MCF 10A (cell line): ENCODE measurements around the gene NADK2. TPM values are rescaled to one million over a fixed set of nuclear protein-coding genes. Genes with fewer than 3 reads are reported as not detected.

Source experiments
- BruUV-seq: library from RNA; stranded (reverse); fragments of 400-500 nt; replicated peaks from 2 replicates; lab custom pipeline; 2021; lab: Mats Ljungman, UMichigan
- CTCF ChIA-PET: fragments of 300-600 bp; sonication (Branson Sonifier 250); formaldehyde crosslinking; extraction: SDS; loops from one replicate; lab custom pipeline; 2021; ENCODE audit warnings: antibody characterized with exemption, inconsistent platforms; lab: Yijun Ruan, JAX
- POLR2A ChIA-PET: fragments of 300-600, 350-650 bp; sonication (Branson Sonifier 250); formaldehyde crosslinking; extraction: SDS; loops from one replicate; lab custom pipeline; 2020; ENCODE audit warnings: antibody characterized with exemption, inconsistent platforms; lab: Yijun Ruan, JAX
- DNase-seq: peaks from one replicate; pipeline ENCODE4 v3.0.0-alpha.2; 2018; ENCODE audit not compliant: unreplicated experiment
- H3K27ac Mint-ChIP-seq: one replicate; pipeline ENCODE4 v1.8.0; 2022; ENCODE audit warnings: mild to moderate bottlenecking, low read depth, mixed read lengths; ENCODE audit not compliant: unreplicated experiment
- H3K27me3 Mint-ChIP-seq: one replicate; pipeline ENCODE4 v1.8.0; 2022; ENCODE audit warnings: mixed read lengths; ENCODE audit not compliant: insufficient read depth, unreplicated experiment
- H3K36me3 Mint-ChIP-seq: one replicate; pipeline ENCODE4 v1.8.0; 2022; ENCODE audit warnings: mild to moderate bottlenecking, moderate library complexity, mixed read lengths; ENCODE audit not compliant: insufficient read depth, unreplicated experiment
- H3K4me1 Mint-ChIP-seq: one replicate; pipeline ENCODE4 v1.8.0; 2022; ENCODE audit warnings: mixed read lengths; ENCODE audit not compliant: insufficient read depth, unreplicated experiment
- H3K4me3 Mint-ChIP-seq: one replicate; pipeline ENCODE4 v1.8.0; 2022; ENCODE audit warnings: mild to moderate bottlenecking, moderate library complexity, mixed read lengths; ENCODE audit not compliant: unreplicated experiment
- H3K9me3 Mint-ChIP-seq: one replicate; pipeline ENCODE4 v1.8.0; 2022; ENCODE audit warnings: mixed read lengths; ENCODE audit not compliant: unreplicated experiment
- intact Hi-C: fragments of 100-400 bp; cut with micrococcal nuclease; formaldehyde crosslinking; loops from 2 replicates; pipeline ENCODE4 v1.14.1; 2022
- microRNA-seq: library from miRNA; unstranded; fragments of <30 nt; microRNA quantifications from one replicate; pipeline ENCODE4 v1.2.0, GENCODE V29; 2022
- total RNA-seq: library from RNA; stranded (reverse); gene quantifications from 2 replicates; pipeline ENCODE4 v1.2.3, GENCODE V29; 2022
- TF ChIP-seq, protein P1 (sequence below): fragments of 200-600 bp; IDR thresholded peaks from one replicate; pipeline ENCODE4 v1.8.0; 2022; ENCODE audit warnings: antibody characterized with exemption, mild to moderate bottlenecking; ENCODE audit not compliant: unreplicated experiment

The NADK2 gene
- total RNA-seq, 1 experiment from 2014 or later: 37.1 TPM

DNA sequence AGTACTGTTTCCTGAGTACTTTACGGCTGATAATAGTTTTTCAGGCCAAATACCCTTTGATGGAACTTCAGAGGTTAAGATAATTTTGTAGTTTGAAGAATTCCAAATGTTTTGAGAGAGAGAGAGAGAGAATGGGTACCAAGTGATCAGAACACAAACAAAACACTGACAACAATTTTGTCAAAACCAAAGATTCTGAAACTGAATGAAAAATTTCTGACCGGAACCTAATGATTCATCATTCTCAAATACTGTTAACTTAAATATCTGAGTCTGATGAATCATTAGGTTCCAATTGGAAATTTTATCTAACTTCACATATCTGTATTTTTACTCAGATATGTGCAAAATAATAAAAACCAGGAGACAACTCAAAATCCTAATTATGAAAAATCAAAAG lies 94.0 kb downstream of the NADK2 start:
- POLR2A ChIA-PET: interaction anchor here (1.0 kb wide), 1 partner anchor 1060 kb away, joined by 3 read pairs; no protein-coding TSS in a partner anchor
- TF ChIP-seq, protein P1, sequence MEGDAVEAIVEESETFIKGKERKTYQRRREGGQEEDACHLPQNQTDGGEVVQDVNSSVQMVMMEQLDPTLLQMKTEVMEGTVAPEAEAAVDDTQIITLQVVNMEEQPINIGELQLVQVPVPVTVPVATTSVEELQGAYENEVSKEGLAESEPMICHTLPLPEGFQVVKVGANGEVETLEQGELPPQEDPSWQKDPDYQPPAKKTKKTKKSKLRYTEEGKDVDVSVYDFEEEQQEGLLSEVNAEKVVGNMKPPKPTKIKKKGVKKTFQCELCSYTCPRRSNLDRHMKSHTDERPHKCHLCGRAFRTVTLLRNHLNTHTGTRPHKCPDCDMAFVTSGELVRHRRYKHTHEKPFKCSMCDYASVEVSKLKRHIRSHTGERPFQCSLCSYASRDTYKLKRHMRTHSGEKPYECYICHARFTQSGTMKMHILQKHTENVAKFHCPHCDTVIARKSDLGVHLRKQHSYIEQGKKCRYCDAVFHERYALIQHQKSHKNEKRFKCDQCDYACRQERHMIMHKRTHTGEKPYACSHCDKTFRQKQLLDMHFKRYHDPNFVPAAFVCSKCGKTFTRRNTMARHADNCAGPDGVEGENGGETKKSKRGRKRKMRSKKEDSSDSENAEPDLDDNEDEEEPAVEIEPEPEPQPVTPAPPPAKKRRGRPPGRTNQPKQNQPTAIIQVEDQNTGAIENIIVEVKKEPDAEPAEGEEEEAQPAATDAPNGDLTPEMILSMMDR: no peak
- CTCF ChIA-PET: interaction anchor here (0.6 kb wide), 1 partner anchor 9 kb away, joined by 5 read pairs; no protein-coding TSS in a partner anchor
- no peaks in the 10 kb centered on the region for H3K36me3 Mint-ChIP-seq
- peaks cover 14% of the 10 kb centered on the region for H3K4me1 Mint-ChIP-seq
- no peak overlapping the region for H3K4me3 Mint-ChIP-seq
- BruUV-seq: no TSS peak
- H3K27ac Mint-ChIP-seq: no peak overlapping the region
- H3K9me3 Mint-ChIP-seq: no peaks in the 10 kb centered on the region
- intact Hi-C loops: no loop called here
- no peaks in the 10 kb centered on the region for H3K27me3 Mint-ChIP-seq
- no peak for DNase-seq

DNA sequence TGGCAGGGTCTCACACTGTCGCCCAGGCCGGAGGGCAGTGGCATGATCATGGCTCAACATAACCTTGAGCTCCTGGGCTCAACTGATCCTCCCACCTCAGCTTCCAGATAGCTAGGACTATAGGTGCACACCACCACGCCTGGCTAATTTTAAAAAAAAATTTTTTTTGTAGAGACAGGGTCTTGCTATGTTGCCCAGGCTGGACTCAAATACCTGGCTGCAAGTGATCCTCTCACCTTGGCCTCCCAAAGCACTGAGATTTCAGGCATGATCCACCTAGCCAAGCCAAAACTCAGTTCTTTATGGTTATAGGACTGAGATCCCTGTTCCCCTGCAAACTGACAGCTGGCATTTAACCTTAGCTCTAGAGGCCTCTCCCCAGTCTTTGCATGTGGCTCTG lies 95.3 kb downstream of the NADK2 start:
- H3K27ac Mint-ChIP-seq: no peak overlapping the region
- TF ChIP-seq, protein P1: no peak
- CTCF ChIA-PET: interaction anchor here (1.4 kb wide), 1 partner anchor 67 kb away, joined by 3 read pairs; no protein-coding TSS in a partner anchor
- H3K4me3 Mint-ChIP-seq: no peak overlapping the region
- DNase-seq: no peak
- intact Hi-C loops: no loop called here
- H3K4me1 Mint-ChIP-seq: peaks cover 14% of the 10 kb centered on the region
- no TSS peak for BruUV-seq
- H3K27me3 Mint-ChIP-seq: no peaks in the 10 kb centered on the region
- no peaks in the 10 kb centered on the region for H3K36me3 Mint-ChIP-seq
- H3K9me3 Mint-ChIP-seq: no peaks in the 10 kb centered on the region
- POLR2A ChIA-PET: no interaction called here

DNA sequence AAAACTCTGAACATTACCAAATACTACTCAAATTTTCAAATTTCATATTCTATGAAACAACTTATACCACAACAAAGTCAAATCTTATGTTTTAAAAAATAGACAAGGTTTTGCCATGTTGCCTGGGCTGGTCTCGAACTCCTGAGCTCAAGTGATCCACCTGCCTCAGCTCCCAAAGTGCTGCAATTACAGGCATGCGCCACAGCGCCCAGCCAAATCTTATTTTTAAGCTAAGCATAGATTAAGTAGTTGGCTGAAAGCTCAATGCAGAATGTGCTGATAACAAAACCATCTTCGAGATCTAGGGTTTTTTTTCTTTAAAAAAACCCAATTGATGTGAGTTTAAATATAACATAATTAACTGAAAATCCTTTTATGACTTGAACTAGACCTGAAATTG lies 96.4 kb downstream of the NADK2 start:
- peaks cover 8% of the 10 kb centered on the region for H3K4me1 Mint-ChIP-seq
- H3K9me3 Mint-ChIP-seq: peaks cover 4% of the 10 kb centered on the region
- ChIA-PET CTCF (interaction anchor here (1.4 kb wide), 1 partner anchor 66 kb away, joined by 3 read pairs; no protein-coding TSS in a partner anchor), POLR2A (no interaction called here)
- no peak overlapping the region for H3K27ac Mint-ChIP-seq
- DNase-seq: no peak
- no peaks in the 10 kb centered on the region for H3K27me3 Mint-ChIP-seq
- peaks cover 10% of the 10 kb centered on the region for H3K36me3 Mint-ChIP-seq
- H3K4me3 Mint-ChIP-seq: no peak overlapping the region
- TF ChIP-seq, protein P1: no peak
- intact Hi-C loops: no loop called here
- no TSS peak for BruUV-seq

Small RNAs within 50 kb of the gene (microRNA-seq; reads per million reads assigned to microRNA genes)
- 4.9 reads per million, percentile 35 among the genes with 10 or more reads in this experiment for gene MIR580

Other genes starting within 250 kb of the NADK2 start
- gene UGT3A2, start 175.0 kb downstream of the NADK2 start, total RNA-seq: not detected in 2 replicates
- gene LMBRD2, start 90.0 kb downstream of the NADK2 start, total RNA-seq: 7.9 and 9.6 TPM in 2 replicates
- 19.3 and 21.7 TPM in 2 replicates for gene SKP2, start 89.8 kb downstream of the NADK2 start, total RNA-seq
- gene RANBP3L, start 60.0 kb upstream of the NADK2 start, total RNA-seq: not detected in 2 replicates